Panc1 (cell line): ENCODE data around the gene IGIP. TPM values are rescaled to one million over a fixed set of nuclear protein-coding genes. Genes with fewer than 3 reads are reported as not detected.

Experiments
- ATAC-seq: fragments of 200-7000 bp; cut with Tn5 transposase; 2 replicates; pipeline ENCODE4 v1.9.1; 2020; ENCODE audit warnings: mild to moderate bottlenecking, moderate library complexity
- BruUV-seq: library from RNA; stranded (reverse); fragments of 400-500 nt; replicated peaks from 2 replicates; lab custom pipeline; 2021; lab: Mats Ljungman, UMichigan
- CTCF ChIA-PET: fragments of 300-600 bp; sonication (Branson Sonifier 250); formaldehyde crosslinking; loops from one replicate; lab custom pipeline; 2022; ENCODE audit warnings: antibody characterized with exemption; lab: Charles Lee
- POLR2A ChIA-PET: fragments of 300-600 bp; sonication (Branson Sonifier 250); formaldehyde crosslinking; loops from one replicate; lab custom pipeline; 2022; ENCODE audit warnings: antibody characterized with exemption; lab: Charles Lee
- DNase-seq: peaks from one replicate; pipeline ENCODE4 v3.0.0-alpha.2; 2010; ENCODE audit warnings: low read depth, low spot score
- H3K27ac ChIP-seq: 2 replicates; pipeline ENCODE4 v1.5.1; 2011; ENCODE audit warnings: mild to moderate bottlenecking, low read length, inconsistent platforms
- H3K27me3 ChIP-seq: fragments of 200-500 bp; sonication (Bioruptor generic); 2 replicates; pipeline ENCODE4 v1.6.0; 2014; ENCODE audit warnings: low read length, inconsistent platforms; ENCODE audit not compliant: control insufficient read depth, insufficient read depth
- H3K36me3 ChIP-seq: fragments of 200-500 bp; sonication (Bioruptor generic); 2 replicates; pipeline ENCODE4 v1.5.1; 2014; ENCODE audit warnings: inconsistent platforms, mild to moderate bottlenecking, low read length, moderate library complexity; ENCODE audit not compliant: control insufficient read depth, insufficient read depth
- H3K4me1 ChIP-seq: 2 replicates; pipeline ENCODE4 v1.5.1; 2011; ENCODE audit warnings: inconsistent platforms, mild to moderate bottlenecking, low read length, moderate library complexity; ENCODE audit not compliant: control insufficient read depth, insufficient read depth
- H3K4me3 ChIP-seq, 2 experiments: 2 replicates each; pipeline ENCODE4 v1.5.1; 2011 to 2012; ENCODE audit warnings: low read depth in 2 of 2, low read length in 2 of 2, mild to moderate bottlenecking in 2 of 2, inconsistent platforms in 1 of 2, moderate library complexity in 1 of 2
- H3K9me3 ChIP-seq: fragments of 200-500 bp; sonication (Bioruptor generic); 2 replicates; pipeline ENCODE4 v1.5.1; 2014; ENCODE audit warnings: low read depth, mild to moderate bottlenecking, inconsistent platforms, low read length, moderate library complexity; ENCODE audit not compliant: control insufficient read depth, insufficient read depth
- CTCF ChIP-seq: fragments of 450-650 bp; IDR thresholded peaks from 2 replicates; pipeline ENCODE4 v1.5.1; 2017; ENCODE audit warnings: mild to moderate bottlenecking
- POLR2AphosphoS5 ChIP-seq: IDR thresholded peaks from 2 replicates; pipeline ENCODE4 v1.6.1; 2012; ENCODE audit warnings: mild to moderate bottlenecking, low read depth, low read length, moderate library complexity
- REST ChIP-seq, 2 experiments: IDR thresholded peaks; 2 replicates each; pipeline ENCODE4 v1.6.1; 2011 to 2012; ENCODE audit warnings: low read depth in 2 of 2, control low read depth in 1 of 2, low read length in 1 of 2, mild to moderate bottlenecking in 1 of 2, moderate library complexity in 1 of 2; ENCODE audit not compliant: insufficient read depth in 1 of 2
- SIN3A ChIP-seq: IDR thresholded peaks from 2 replicates; pipeline ENCODE4 v1.6.1; 2012; ENCODE audit warnings: low read depth, mild to moderate bottlenecking, low read length, moderate library complexity, borderline replicate concordance; ENCODE audit not compliant: insufficient read depth
- TCF7L2 ChIP-seq: IDR thresholded peaks from 2 replicates; pipeline ENCODE4 v1.6.1; 2011; ENCODE audit warnings: mild to moderate bottlenecking, low read depth, low read length, inconsistent platforms
- in situ Hi-C: cut with HindIII; loops from 2 replicates; pipeline ENCODE4 v1.10.0; 2016; ENCODE audit warnings: low sequenced_read_pairs, low pct_unique_long_range_greater_than_20kb
- intact Hi-C: fragments of 100-400 bp; cut with micrococcal nuclease; formaldehyde crosslinking; loops from one replicate; pipeline ENCODE4 v1.10.0; 2022; ENCODE audit not compliant: unreplicated experiment
- total RNA-seq: library from RNA; stranded (reverse); gene quantifications from one replicate; pipeline ENCODE4 v1.2.1, GENCODE V29; 2021; ENCODE audit not compliant: unreplicated experiment

IGIP gene
- total RNA-seq, 1 experiment from 2014 or later: 7.7 TPM

- Histone ChIP-seq H3K9me3 (no peaks in the 10 kb centered on the region), H3K27ac (no peak overlapping the region), H3K4me3 (no peak overlapping the region), H3K4me1 (peaks cover 5% of the 10 kb centered on the region; the same call in 1 of the 2 replicates), H3K27me3 (no peaks in the 10 kb centered on the region), H3K36me3 (no peaks in the 10 kb centered on the region)
- 0 out of 2 replicates have a peak, but pooled peaks have one; percentile 3 for ATAC-seq
- BruUV-seq: no TSS peak
- intact Hi-C loops: no loop called here
- POLR2A ChIA-PET: no interaction called here
- in situ Hi-C loops: no loop called here
- no peak for DNase-seq
- TF ChIP-seq SIN3A: no peak
- TF ChIP-seq CTCF: no peak
- TF ChIP-seq TCF7L2: no peak
- no peak for TF ChIP-seq REST (IDR thresholded peaks at IDR 0.05; ENCODE audit: insufficient read depth in 1 of 2, low read depth in 2 of 2, low read length in 1 of 2)
- TF ChIP-seq POLR2AphosphoS5: no peak
- CTCF ChIA-PET: interaction anchor here (1.2 to 1.7 kb wide), 2 partner anchors 9 to 23 kb away, joined by 3 read pairs; no protein-coding TSS in a partner anchor
These were observed 19.5 kb downstream of the IGIP start for GRCh38 chr5:140145256-140145655.

GRCh38 chr5:140145818-140146522, 20.2 kb downstream of the IGIP start:
- TF ChIP-seq REST (IDR thresholded peaks at IDR 0.05; ENCODE audit: insufficient read depth in 1 of 2, low read depth in 2 of 2, low read length in 1 of 2) (peak; percentile 68 to 73; a peak in 2 of 4 replicates), CTCF (peak; percentile 80; the same call in 1 of the 2 replicates), TCF7L2 (no peak)
- intact Hi-C loops: no loop called here
- no TSS peak for BruUV-seq
- in situ Hi-C loops: no loop called here
- DNase-seq (no peak), ATAC-seq (peak; percentile 78)
- H3K4me3 ChIP-seq: peak overlapping the region; percentile 6 to 8; a peak in 2 of 4 replicates
- no peaks in the 10 kb centered on the region for H3K9me3 ChIP-seq
- ChIA-PET POLR2A (interaction anchor here (0.7 kb wide), 1 partner anchor 108 kb away, joined by 12 read pairs; no protein-coding TSS in a partner anchor), CTCF (interaction anchor here (1.2 kb wide), 1 partner anchor 9 kb away, joined by 3 read pairs; no protein-coding TSS in a partner anchor)
- H3K27me3 ChIP-seq: no peaks in the 10 kb centered on the region
- no peak overlapping the region for H3K27ac ChIP-seq
- H3K4me1 ChIP-seq: peaks cover 5% of the 10 kb centered on the region; the same call in 1 of the 2 replicates
- H3K36me3 ChIP-seq: no peaks in the 10 kb centered on the region
